ENCODE data around the gene ADGRL3. TPM values are rescaled to one million over a fixed set of nuclear protein-coding genes. Genes with fewer than 3 reads are reported as not detected.

ADGRL3 gene
- total and polyA plus RNA-seq, 2 donors: 0.82 to 2.0 TPM

- no peak overlapping the region for H3K27ac ChIP-seq (ENCODE audit: low read depth in 1 of 2, low read length in 1 of 2)
- DNase-seq (ENCODE audit: low read depth in 6 of 9, low spot score in 9 of 9): no peak
- H3K4me1 ChIP-seq (ENCODE audit: control insufficient read depth in 2 of 2, insufficient read depth in 2 of 2, low read length in 2 of 2): no peaks in the 10 kb centered on the region
- H3K36me3 ChIP-seq (ENCODE audit: control insufficient read depth in 2 of 2, insufficient read depth in 2 of 2, low read length in 1 of 2): no peaks in the 10 kb centered on the region
- no peak overlapping the region for H3K4me3 ChIP-seq (ENCODE audit: low read length in 2 of 2)
- H3K27me3 ChIP-seq (ENCODE audit: control insufficient read depth in 2 of 2, insufficient read depth in 1 of 2, low read length in 1 of 2): no peaks in the 10 kb centered on the region
- H3K9me3 ChIP-seq (ENCODE audit: control insufficient read depth in 2 of 2, insufficient read depth in 1 of 2, low read length in 1 of 2): no peaks in the 10 kb centered on the region
Observed at GRCh38 chr4:61446941-61447340, 246.8 kb downstream of the ADGRL3 start.

DNA sequence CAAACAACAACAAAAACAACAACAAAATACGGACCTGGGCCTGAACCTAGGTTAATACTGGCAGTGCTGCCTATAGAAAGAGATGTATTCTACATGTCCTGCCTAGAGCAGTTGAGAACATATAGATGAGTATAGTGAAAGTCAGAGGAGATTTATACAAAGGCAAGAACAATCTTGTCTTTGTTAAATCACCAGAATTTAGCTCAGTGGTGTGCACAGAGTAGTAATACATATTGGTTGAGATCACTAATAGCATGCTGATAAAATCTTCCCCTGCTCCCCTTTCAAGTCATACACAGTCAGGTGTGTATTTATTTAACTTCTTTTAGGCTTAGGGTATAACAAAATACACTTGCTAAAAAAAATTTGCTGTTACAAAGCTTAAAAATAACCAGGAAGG, 247.8 kb downstream of the ADGRL3 start:
- Histone ChIP-seq H3K4me1 (ENCODE audit: control insufficient read depth in 2 of 2, insufficient read depth in 2 of 2, low read length in 2 of 2) (no peaks in the 10 kb centered on the region), H3K36me3 (ENCODE audit: control insufficient read depth in 2 of 2, insufficient read depth in 2 of 2, low read length in 1 of 2) (no peaks in the 10 kb centered on the region), H3K9me3 (ENCODE audit: control insufficient read depth in 2 of 2, insufficient read depth in 1 of 2, low read length in 1 of 2) (no peaks in the 10 kb centered on the region), H3K27me3 (ENCODE audit: control insufficient read depth in 2 of 2, insufficient read depth in 1 of 2, low read length in 1 of 2) (no peaks in the 10 kb centered on the region), H3K27ac (ENCODE audit: low read depth in 1 of 2, low read length in 1 of 2) (no peak overlapping the region), H3K4me3 (ENCODE audit: low read length in 2 of 2) (no peak overlapping the region)
- WGBS: 89% methylated on average over 1 of the region's 1 CpG
- no peak for DNase-seq (ENCODE audit: low read depth in 6 of 9, low spot score in 9 of 9)

GRCh38 chr4:61451935-61452334, 251.8 kb downstream of the ADGRL3 start:
- no peak for DNase-seq (ENCODE audit: low read depth in 6 of 9, low spot score in 9 of 9)
- 87% methylated on average over 3 of the region's 3 CpGs for WGBS
- H3K36me3 ChIP-seq (ENCODE audit: control insufficient read depth in 2 of 2, insufficient read depth in 2 of 2, low read length in 1 of 2): no peaks in the 10 kb centered on the region
- H3K4me3 ChIP-seq (ENCODE audit: low read length in 2 of 2): no peak overlapping the region
- H3K4me1 ChIP-seq (ENCODE audit: control insufficient read depth in 2 of 2, insufficient read depth in 2 of 2, low read length in 2 of 2): no peaks in the 10 kb centered on the region
- H3K9me3 ChIP-seq (ENCODE audit: control insufficient read depth in 2 of 2, insufficient read depth in 1 of 2, low read length in 1 of 2): no peaks in the 10 kb centered on the region
- H3K27ac ChIP-seq (ENCODE audit: low read depth in 1 of 2, low read length in 1 of 2): no peak overlapping the region
- no peaks in the 10 kb centered on the region for H3K27me3 ChIP-seq (ENCODE audit: control insufficient read depth in 2 of 2, insufficient read depth in 1 of 2, low read length in 1 of 2)

DNA sequence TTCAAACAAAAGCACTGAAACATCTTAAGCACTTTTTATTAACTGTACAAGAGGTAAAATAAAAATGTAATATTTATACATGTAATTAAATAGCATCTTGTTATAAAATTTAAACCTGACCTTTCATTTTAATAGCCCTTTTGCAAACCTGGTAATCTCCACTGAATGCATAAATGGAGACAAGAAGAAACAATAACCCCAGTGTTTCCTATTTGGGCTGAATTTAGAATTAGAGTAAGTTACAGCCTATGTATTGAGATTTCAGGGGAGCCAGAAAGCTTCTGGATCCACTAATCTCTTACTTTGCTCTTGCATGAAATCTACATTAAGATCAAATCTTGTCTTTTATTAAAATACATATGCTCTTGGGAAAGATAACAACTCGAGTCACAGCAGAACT, 261.8 kb downstream of the ADGRL3 start:
- Histone ChIP-seq H3K4me1 (ENCODE audit: control insufficient read depth in 2 of 2, insufficient read depth in 2 of 2, low read length in 2 of 2) (no peaks in the 10 kb centered on the region), H3K27me3 (ENCODE audit: control insufficient read depth in 2 of 2, insufficient read depth in 1 of 2, low read length in 1 of 2) (no peaks in the 10 kb centered on the region), H3K27ac (ENCODE audit: low read depth in 1 of 2, low read length in 1 of 2) (no peak overlapping the region), H3K9me3 (ENCODE audit: control insufficient read depth in 2 of 2, insufficient read depth in 1 of 2, low read length in 1 of 2) (no peaks in the 10 kb centered on the region), H3K4me3 (ENCODE audit: low read length in 2 of 2) (no peak overlapping the region), H3K36me3 (ENCODE audit: control insufficient read depth in 2 of 2, insufficient read depth in 2 of 2, low read length in 1 of 2) (no peaks in the 10 kb centered on the region)
- WGBS: 82% methylated on average over 1 of the region's 1 CpG
- DNase-seq (ENCODE audit: low read depth in 6 of 9, low spot score in 9 of 9): no peak

GRCh38 chr4:61462451-61463326, 262.6 kb downstream of the ADGRL3 start:
- no peaks in the 10 kb centered on the region for H3K4me1 ChIP-seq (ENCODE audit: control insufficient read depth in 2 of 2, insufficient read depth in 2 of 2, low read length in 2 of 2)
- H3K36me3 ChIP-seq (ENCODE audit: control insufficient read depth in 2 of 2, insufficient read depth in 2 of 2, low read length in 1 of 2): no peaks in the 10 kb centered on the region
- H3K4me3 ChIP-seq (ENCODE audit: low read length in 2 of 2): no peak overlapping the region
- H3K27ac ChIP-seq (ENCODE audit: low read depth in 1 of 2, low read length in 1 of 2): no peak overlapping the region
- WGBS: 73% methylated on average over 5 of the region's 5 CpGs
- no peak for DNase-seq (ENCODE audit: low read depth in 6 of 9, low spot score in 9 of 9)
- no peaks in the 10 kb centered on the region for H3K27me3 ChIP-seq (ENCODE audit: control insufficient read depth in 2 of 2, insufficient read depth in 1 of 2, low read length in 1 of 2)
- no peaks in the 10 kb centered on the region for H3K9me3 ChIP-seq (ENCODE audit: control insufficient read depth in 2 of 2, insufficient read depth in 1 of 2, low read length in 1 of 2)

GRCh38 chr4:61468024-61468720, 268.0 kb downstream of the ADGRL3 start:
- Histone ChIP-seq H3K4me1 (ENCODE audit: control insufficient read depth in 2 of 2, insufficient read depth in 2 of 2, low read length in 2 of 2) (no peaks in the 10 kb centered on the region), H3K27ac (ENCODE audit: low read depth in 1 of 2, low read length in 1 of 2) (no peak overlapping the region), H3K9me3 (ENCODE audit: control insufficient read depth in 2 of 2, insufficient read depth in 1 of 2, low read length in 1 of 2) (no peaks in the 10 kb centered on the region), H3K27me3 (ENCODE audit: control insufficient read depth in 2 of 2, insufficient read depth in 1 of 2, low read length in 1 of 2) (no peaks in the 10 kb centered on the region), H3K36me3 (ENCODE audit: control insufficient read depth in 2 of 2, insufficient read depth in 2 of 2, low read length in 1 of 2) (no peaks in the 10 kb centered on the region), H3K4me3 (ENCODE audit: low read length in 2 of 2) (no peak overlapping the region)
- WGBS: 80% methylated on average over 6 of the region's 6 CpGs
- no peak for DNase-seq (ENCODE audit: low read depth in 6 of 9, low spot score in 9 of 9)

DNA sequence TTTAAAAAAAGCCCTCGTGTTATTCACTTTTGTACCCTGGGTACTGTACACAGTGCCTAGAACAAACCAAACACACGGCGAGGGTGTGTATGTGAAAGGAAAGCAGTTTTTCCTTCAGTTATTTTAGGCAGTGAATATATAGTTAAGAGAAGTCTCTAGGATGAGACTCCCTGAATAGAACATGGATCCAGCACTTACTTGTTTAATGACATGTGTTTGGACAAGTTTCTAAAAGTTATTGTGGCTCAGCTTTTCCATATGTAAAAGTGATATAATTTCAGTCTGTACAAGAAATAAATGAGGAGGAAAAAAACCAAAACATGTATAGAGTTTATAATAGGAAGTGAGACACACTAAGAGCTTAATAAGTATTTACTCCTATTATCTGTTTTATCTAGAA, 273.2 kb downstream of the ADGRL3 start:
- WGBS: 97% methylated on average over 3 of the region's 3 CpGs
- H3K27me3 ChIP-seq (ENCODE audit: control insufficient read depth in 2 of 2, insufficient read depth in 1 of 2, low read length in 1 of 2): no peaks in the 10 kb centered on the region
- H3K9me3 ChIP-seq (ENCODE audit: control insufficient read depth in 2 of 2, insufficient read depth in 1 of 2, low read length in 1 of 2): no peaks in the 10 kb centered on the region
- H3K27ac ChIP-seq (ENCODE audit: low read depth in 1 of 2, low read length in 1 of 2): no peak overlapping the region
- no peak overlapping the region for H3K4me3 ChIP-seq (ENCODE audit: low read length in 2 of 2)
- no peaks in the 10 kb centered on the region for H3K4me1 ChIP-seq (ENCODE audit: control insufficient read depth in 2 of 2, insufficient read depth in 2 of 2, low read length in 2 of 2)
- H3K36me3 ChIP-seq (ENCODE audit: control insufficient read depth in 2 of 2, insufficient read depth in 2 of 2, low read length in 1 of 2): no peaks in the 10 kb centered on the region
- DNase-seq (ENCODE audit: low read depth in 6 of 9, low spot score in 9 of 9): no peak

- Histone ChIP-seq H3K27me3 (ENCODE audit: control insufficient read depth in 2 of 2, insufficient read depth in 1 of 2, low read length in 1 of 2) (no peaks in the 10 kb centered on the region), H3K27ac (ENCODE audit: low read depth in 1 of 2, low read length in 1 of 2) (no peak overlapping the region), H3K4me3 (ENCODE audit: low read length in 2 of 2) (no peak overlapping the region), H3K4me1 (ENCODE audit: control insufficient read depth in 2 of 2, insufficient read depth in 2 of 2, low read length in 2 of 2) (no peaks in the 10 kb centered on the region), H3K9me3 (ENCODE audit: control insufficient read depth in 2 of 2, insufficient read depth in 1 of 2, low read length in 1 of 2) (no peaks in the 10 kb centered on the region), H3K36me3 (ENCODE audit: control insufficient read depth in 2 of 2, insufficient read depth in 2 of 2, low read length in 1 of 2) (no peaks in the 10 kb centered on the region)
- no peak for DNase-seq (ENCODE audit: low read depth in 6 of 9, low spot score in 9 of 9)
Observed at GRCh38 chr4:61478340-61478739, 278.2 kb downstream of the ADGRL3 start.

DNA sequence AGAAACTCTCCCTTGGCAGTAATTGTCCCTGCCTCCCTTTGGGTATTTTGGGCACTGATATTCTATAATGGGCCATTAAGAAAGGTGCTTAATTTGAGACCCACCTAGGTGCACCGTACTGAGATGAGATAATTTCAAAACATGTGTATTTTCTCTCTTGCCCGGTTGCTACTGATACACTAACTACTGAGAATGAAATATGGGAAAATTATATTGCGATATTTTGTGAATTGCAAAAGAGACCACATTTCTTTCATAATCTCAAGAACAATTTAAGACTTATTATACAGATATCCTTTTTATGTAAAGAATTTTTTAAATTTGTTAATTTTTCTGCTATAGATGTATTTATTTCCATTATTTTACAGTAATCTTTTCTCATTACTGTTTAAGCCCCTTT, 284.9 kb downstream of the ADGRL3 start:
- Histone ChIP-seq H3K36me3 (ENCODE audit: control insufficient read depth in 2 of 2, insufficient read depth in 2 of 2, low read length in 1 of 2) (no peaks in the 10 kb centered on the region), H3K9me3 (ENCODE audit: control insufficient read depth in 2 of 2, insufficient read depth in 1 of 2, low read length in 1 of 2) (no peaks in the 10 kb centered on the region), H3K27ac (ENCODE audit: low read depth in 1 of 2, low read length in 1 of 2) (no peak overlapping the region), H3K4me1 (ENCODE audit: control insufficient read depth in 2 of 2, insufficient read depth in 2 of 2, low read length in 2 of 2) (no peaks in the 10 kb centered on the region), H3K4me3 (ENCODE audit: low read length in 2 of 2) (no peak overlapping the region), H3K27me3 (ENCODE audit: control insufficient read depth in 2 of 2, insufficient read depth in 1 of 2, low read length in 1 of 2) (no peaks in the 10 kb centered on the region)
- no peak for DNase-seq (ENCODE audit: low read depth in 6 of 9, low spot score in 9 of 9)
- 95% methylated on average over 3 of the region's 3 CpGs for WGBS

Measured in thymus (tissue), 11 donors.